ENCODE measurements around the gene POU2AF1.

Gene POU2AF1

DNA sequence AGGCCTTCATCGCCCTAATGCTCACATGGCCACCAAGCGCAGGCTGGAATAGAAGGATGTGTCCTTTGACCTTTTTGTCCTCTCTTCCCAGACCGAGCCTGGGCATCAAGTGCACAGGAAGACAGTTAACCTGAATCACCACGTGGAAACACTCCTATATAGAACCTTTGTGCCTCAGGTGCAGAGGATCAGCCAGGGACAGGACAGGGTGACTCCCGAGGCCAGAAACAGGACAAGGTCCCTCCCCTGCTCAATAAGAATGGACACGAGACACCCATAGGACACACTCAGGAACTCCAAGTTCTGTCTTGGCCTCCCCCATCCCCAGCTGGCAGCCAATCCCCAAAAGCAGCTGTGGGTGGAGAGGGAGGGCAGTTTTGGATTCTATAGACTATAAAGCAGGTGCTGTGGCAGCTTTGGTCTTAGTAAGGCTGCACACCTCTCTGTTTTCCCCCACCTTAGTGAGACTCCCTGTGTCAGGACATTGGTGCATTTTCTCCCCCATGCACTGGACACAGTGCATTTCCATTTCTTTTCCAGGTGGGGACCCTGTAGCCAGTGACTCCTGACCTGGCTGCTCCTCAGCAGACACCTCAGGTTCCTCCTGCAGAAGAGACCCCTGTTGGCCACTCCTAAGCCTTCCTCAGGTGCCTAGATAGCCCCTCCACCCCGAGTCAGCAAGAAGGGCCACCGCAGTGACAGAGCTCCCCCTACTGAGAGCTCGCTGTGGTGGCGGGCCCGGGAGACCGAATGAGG, 43.6 kb upstream of the POU2AF1 start:
- ChIA-PET CTCF (interaction anchor here (0.7 to 3.0 kb wide), 7 partner anchors 9 to 142 kb away, joined by 3 to 18 read pairs (median 4); no protein-coding TSS in a partner anchor), POLR2A (no interaction called here)
- peak; percentile 71 for DNase-seq (ENCODE audit: extremely low spot score)

DNA sequence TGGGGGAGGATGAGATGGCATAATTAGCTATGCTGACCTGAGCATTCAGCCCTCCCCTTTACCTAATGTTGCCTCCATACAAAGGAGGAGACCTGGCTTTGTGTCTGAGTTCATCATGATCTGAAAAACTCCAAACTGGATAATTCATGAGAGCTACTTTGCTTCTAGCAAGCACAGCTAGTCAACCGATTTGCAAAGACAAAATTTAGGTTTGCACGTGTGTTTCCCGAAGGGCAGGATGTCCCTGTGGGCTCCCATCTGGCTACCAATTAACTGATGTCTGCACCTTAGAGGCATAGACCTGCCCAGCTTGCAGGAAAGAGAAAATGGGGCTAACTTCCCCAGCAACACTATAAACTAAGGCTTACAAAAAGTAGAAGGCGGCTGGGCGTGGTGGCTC, 42.2 kb upstream of the POU2AF1 start:
- DNase-seq (ENCODE audit: extremely low spot score): no peak
- TF ChIP-seq, protein P1, sequence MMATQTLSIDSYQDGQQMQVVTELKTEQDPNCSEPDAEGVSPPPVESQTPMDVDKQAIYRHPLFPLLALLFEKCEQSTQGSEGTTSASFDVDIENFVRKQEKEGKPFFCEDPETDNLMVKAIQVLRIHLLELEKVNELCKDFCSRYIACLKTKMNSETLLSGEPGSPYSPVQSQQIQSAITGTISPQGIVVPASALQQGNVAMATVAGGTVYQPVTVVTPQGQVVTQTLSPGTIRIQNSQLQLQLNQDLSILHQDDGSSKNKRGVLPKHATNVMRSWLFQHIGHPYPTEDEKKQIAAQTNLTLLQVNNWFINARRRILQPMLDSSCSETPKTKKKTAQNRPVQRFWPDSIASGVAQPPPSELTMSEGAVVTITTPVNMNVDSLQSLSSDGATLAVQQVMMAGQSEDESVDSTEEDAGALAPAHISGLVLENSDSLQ (IDR thresholded peaks at IDR 0.05): no peak
- TF ChIP-seq TARDBP (IDR thresholded peaks at IDR 0.05): no peak
- POLR2A ChIA-PET: no interaction called here
- CTCF ChIA-PET: interaction anchor here (1.0 kb wide), 1 partner anchor 138 kb away, joined by 6 read pairs; no protein-coding TSS in a partner anchor

More for the DNA sequence above, 43.6 kb upstream of the POU2AF1 start:
- TF ChIP-seq ELF4 (IDR thresholded peaks at IDR 0.05) (no peak), HDGF (IDR thresholded peaks at IDR 0.05; ENCODE audit: borderline replicate concordance) (no peak), LEF1 (IDR thresholded peaks at IDR 0.05; ENCODE audit: borderline replicate concordance) (no peak), BHLHE40 (IDR thresholded peaks at IDR 0.05; ENCODE audit: borderline replicate concordance) (no peak), ZNF384 (IDR thresholded peaks at IDR 0.05) (no peak)

DNA sequence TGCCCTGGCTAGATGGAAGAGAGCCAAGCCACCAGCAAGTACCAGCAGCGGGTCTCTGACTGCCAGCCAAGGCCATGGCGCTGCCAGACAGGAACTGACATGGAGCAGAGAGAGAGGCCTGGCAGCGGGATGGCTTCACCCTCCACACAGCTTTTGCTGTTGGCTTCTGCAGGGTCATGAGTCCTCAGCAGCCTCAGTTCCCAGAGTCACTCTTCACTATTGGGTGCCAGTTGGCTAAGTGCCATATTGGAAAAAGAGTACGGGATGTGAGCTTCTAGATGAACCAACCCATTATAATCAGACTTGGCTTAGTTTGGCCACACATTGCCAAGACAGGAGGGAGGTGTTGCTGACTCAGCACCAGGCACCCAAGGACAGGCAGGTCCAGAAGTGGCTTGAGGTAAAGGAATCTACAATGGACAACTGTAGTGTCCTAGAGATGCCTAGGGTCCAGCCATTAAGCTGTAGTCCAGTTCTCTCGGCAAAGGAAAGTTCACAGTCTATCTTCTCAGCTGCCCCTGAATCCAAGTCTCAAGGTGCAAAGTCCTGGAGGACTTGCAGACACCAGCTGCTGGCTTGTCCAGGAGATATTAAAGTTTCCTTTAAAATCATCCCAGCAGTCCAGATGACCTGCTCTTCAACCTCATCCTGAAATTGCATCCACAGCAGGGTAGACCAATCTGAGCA, 40.7 kb upstream of the POU2AF1 start:
- DNase-seq (ENCODE audit: extremely low spot score): no peak
- ChIA-PET POLR2A (no interaction called here), CTCF (interaction anchor here (0.9 kb wide), 1 partner anchor 9 kb away, joined by 5 read pairs; no protein-coding TSS in a partner anchor)
- TF ChIP-seq, protein P1 (IDR thresholded peaks at IDR 0.05): no peak
- TF ChIP-seq SUZ12 (IDR thresholded peaks at IDR 0.05): no peak
- no peak for TF ChIP-seq SP1 (IDR thresholded peaks at IDR 0.05)
- no peak for TF ChIP-seq BHLHE40 (IDR thresholded peaks at IDR 0.05; ENCODE audit: borderline replicate concordance)
- no peak for TF ChIP-seq ZNF384 (IDR thresholded peaks at IDR 0.05)
- TF ChIP-seq TARDBP (IDR thresholded peaks at IDR 0.05): no peak
- no peak for TF ChIP-seq ARNT (IDR thresholded peaks at IDR 0.05)
- no peak for TF ChIP-seq FOXA1 (IDR thresholded peaks at IDR 0.05)
- TF ChIP-seq LEF1 (IDR thresholded peaks at IDR 0.05; ENCODE audit: borderline replicate concordance): no peak
- TF ChIP-seq L3MBTL2 (conservative IDR thresholded peaks at IDR 0.05): no peak
- no peak for TF ChIP-seq HDGF (IDR thresholded peaks at IDR 0.05; ENCODE audit: borderline replicate concordance)
- no peak for TF ChIP-seq NFRKB (IDR thresholded peaks at IDR 0.05)
- TF ChIP-seq CTBP1 (IDR thresholded peaks at IDR 0.05; ENCODE audit: borderline replicate concordance): no peak
- no peak for TF ChIP-seq FOXM1 (IDR thresholded peaks at IDR 0.05; ENCODE audit: borderline replicate concordance)

DNA sequence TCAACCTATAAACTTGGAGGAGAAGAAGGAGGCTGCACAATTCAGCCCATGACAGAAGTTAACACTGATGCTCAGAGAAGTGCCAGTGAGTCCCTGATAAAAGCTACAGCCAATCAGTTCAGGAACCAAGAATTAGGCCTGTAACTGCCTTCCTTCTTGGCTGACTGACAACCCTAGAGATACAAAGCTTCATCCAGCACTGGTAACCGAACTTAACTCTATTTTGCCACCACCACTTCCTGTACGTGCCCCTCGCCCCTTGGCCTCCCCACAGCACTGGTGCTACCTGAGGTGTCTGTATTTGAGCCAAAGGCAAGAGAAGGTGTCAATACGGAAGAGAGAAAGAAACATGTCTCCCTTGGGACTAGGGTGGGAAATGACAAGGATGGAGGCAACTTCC, 40.1 kb upstream of the POU2AF1 start:
- TF ChIP-seq HDGF (IDR thresholded peaks at IDR 0.05; ENCODE audit: borderline replicate concordance) (no peak), LEF1 (IDR thresholded peaks at IDR 0.05; ENCODE audit: borderline replicate concordance) (no peak), ARNT (IDR thresholded peaks at IDR 0.05) (no peak), FOXA1 (IDR thresholded peaks at IDR 0.05) (no peak)
- CTCF ChIA-PET: interaction anchor here (1.2 kb wide), 1 partner anchor 10 kb away, joined by 4 read pairs; no protein-coding TSS in a partner anchor
- POLR2A ChIA-PET: no interaction called here
- DNase-seq (ENCODE audit: extremely low spot score): no peak

DNA sequence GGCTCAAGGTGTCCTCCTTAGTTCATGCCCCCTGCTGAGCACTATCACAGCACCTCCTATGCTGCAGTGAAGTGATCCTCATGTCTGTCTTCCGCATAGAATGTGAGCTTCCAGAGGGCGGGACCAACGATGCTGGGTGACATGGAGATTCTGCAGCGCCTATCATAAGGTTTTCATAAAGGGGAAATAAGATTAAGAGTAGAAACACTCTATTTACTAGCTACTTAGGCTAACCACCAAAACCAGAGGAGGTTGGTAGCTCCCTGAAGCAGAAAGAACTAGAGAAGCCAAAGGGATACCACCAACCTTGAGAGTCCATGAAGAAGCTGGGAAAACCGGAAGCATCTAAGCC, 39.3 kb upstream of the POU2AF1 start:
- POLR2A ChIA-PET: no interaction called here
- CTCF ChIA-PET: interaction anchor here (1.0 to 1.2 kb wide), 2 partner anchors 10 to 136 kb away, joined by 3 to 4 read pairs; no protein-coding TSS in a partner anchor
- no peak for DNase-seq (ENCODE audit: extremely low spot score)
- TF ChIP-seq SP1 (IDR thresholded peaks at IDR 0.05) (no peak), L3MBTL2 (conservative IDR thresholded peaks at IDR 0.05) (no peak), FOXK2 (IDR thresholded peaks at IDR 0.05) (no peak), ELF4 (IDR thresholded peaks at IDR 0.05) (no peak), TARDBP (IDR thresholded peaks at IDR 0.05) (no peak), HDGF (IDR thresholded peaks at IDR 0.05; ENCODE audit: borderline replicate concordance) (no peak), BHLHE40 (IDR thresholded peaks at IDR 0.05; ENCODE audit: borderline replicate concordance) (no peak), FOXA1 (IDR thresholded peaks at IDR 0.05) (no peak), LEF1 (IDR thresholded peaks at IDR 0.05; ENCODE audit: borderline replicate concordance) (no peak), ARNT (IDR thresholded peaks at IDR 0.05) (no peak), CTBP1 (IDR thresholded peaks at IDR 0.05; ENCODE audit: borderline replicate concordance) (no peak), NFRKB (IDR thresholded peaks at IDR 0.05) (no peak), SUZ12 (IDR thresholded peaks at IDR 0.05) (no peak), FOXM1 (IDR thresholded peaks at IDR 0.05; ENCODE audit: borderline replicate concordance) (no peak)
- TF ChIP-seq, protein P1 (IDR thresholded peaks at IDR 0.05): no peak

DNA sequence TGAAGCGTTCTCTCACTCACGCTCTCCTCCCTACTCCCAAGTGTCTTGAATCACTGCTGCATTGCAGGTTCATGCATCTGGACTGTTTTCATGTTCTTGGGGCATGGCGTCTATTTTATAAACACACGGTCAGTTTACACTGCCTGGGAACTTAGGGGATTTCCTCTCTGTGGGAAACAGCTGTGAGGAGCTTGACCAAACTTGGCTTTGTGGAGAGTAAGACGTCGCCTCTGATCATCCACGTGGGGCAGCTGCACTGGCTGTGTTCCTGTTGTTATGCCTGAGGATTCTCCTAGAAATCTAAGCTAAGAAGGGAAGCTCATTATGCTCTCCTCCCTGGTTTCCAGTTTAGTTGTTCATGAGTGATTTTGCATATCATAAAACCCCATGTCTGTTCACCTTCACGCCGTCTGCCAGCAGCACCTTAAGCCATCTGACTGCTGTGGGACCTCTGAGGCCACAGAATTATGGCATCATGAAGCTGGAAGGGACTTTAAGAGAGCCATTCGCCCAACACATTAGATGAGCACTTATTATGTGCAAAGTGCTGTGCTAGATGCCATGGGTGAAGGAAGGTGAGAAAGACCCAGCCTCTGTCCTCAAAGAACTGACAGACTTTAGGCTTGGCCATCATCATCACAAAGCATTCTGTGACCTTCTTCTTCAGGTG, 38.8 kb upstream of the POU2AF1 start:
- DNase-seq (ENCODE audit: extremely low spot score): no peak
- CTCF ChIA-PET: interaction anchor here (0.7 to 1.2 kb wide), 4 partner anchors 11 to 135 kb away, joined by 3 to 4 read pairs (median 3); no protein-coding TSS in a partner anchor
- TF ChIP-seq BHLHE40 (IDR thresholded peaks at IDR 0.05; ENCODE audit: borderline replicate concordance): no peak
- no peak for TF ChIP-seq HDGF (IDR thresholded peaks at IDR 0.05; ENCODE audit: borderline replicate concordance)
- no peak for TF ChIP-seq LEF1 (IDR thresholded peaks at IDR 0.05; ENCODE audit: borderline replicate concordance)
- TF ChIP-seq SUZ12 (IDR thresholded peaks at IDR 0.05): no peak
- no peak for TF ChIP-seq NFRKB (IDR thresholded peaks at IDR 0.05)
- TF ChIP-seq L3MBTL2 (conservative IDR thresholded peaks at IDR 0.05): no peak
- TF ChIP-seq SP1 (IDR thresholded peaks at IDR 0.05): no peak
- TF ChIP-seq FOXM1 (IDR thresholded peaks at IDR 0.05; ENCODE audit: borderline replicate concordance): no peak
- TF ChIP-seq, protein P1 (IDR thresholded peaks at IDR 0.05): no peak
- TF ChIP-seq ARNT (IDR thresholded peaks at IDR 0.05): no peak
- no peak for TF ChIP-seq ZNF384 (IDR thresholded peaks at IDR 0.05)
- TF ChIP-seq ELF4 (IDR thresholded peaks at IDR 0.05): no peak
- no peak for TF ChIP-seq FOXA1 (IDR thresholded peaks at IDR 0.05)
- TF ChIP-seq FOXK2 (IDR thresholded peaks at IDR 0.05): no peak
- POLR2A ChIA-PET: no interaction called here

Data from HEK293T (cell line).